Kidney (tissue), 14 donors: ENCODE results near the gene RASAL2. TPM values are rescaled to one million over a fixed set of nuclear protein-coding genes. Genes with fewer than 3 reads are reported as not detected.

ENCODE experiments used
- DNase-seq, 5 donors: peaks; one replicate each; pipeline ENCODE4 v3.0.0-alpha.2; 2013 to 2020
- FAIRE-seq: peaks from 2 replicates; lab custom pipeline; 2012; peaks lifted over from hg19 to GRCh38; lab: Jason Lieb, UNC
- H3K27ac ChIP-seq, 2 donors: one replicate each; pipeline ENCODE4 v1.7.0; 2013; ENCODE audit warnings: low read depth in 2 of 2, low read length in 2 of 2, inconsistent platforms in 1 of 2
- H3K27me3 ChIP-seq: one replicate; pipeline ENCODE4 v1.7.1; 2013; ENCODE audit warnings: low read length, inconsistent platforms; ENCODE audit not compliant: control insufficient read depth, insufficient read depth
- H3K36me3 ChIP-seq, 3 donors: one replicate each; pipeline versions ENCODE4 v1.7.0 to v1.7.1; 2013; ENCODE audit warnings: low read length in 3 of 3, control low read depth in 1 of 3, inconsistent platforms in 1 of 3; ENCODE audit not compliant: insufficient read depth in 3 of 3, control insufficient read depth in 2 of 3
- H3K4me1 ChIP-seq, 3 donors: one replicate each; pipeline versions ENCODE4 v1.7.0 to v1.7.1; 2013; ENCODE audit warnings: low read length in 3 of 3, inconsistent platforms in 1 of 3, low read depth in 1 of 3; ENCODE audit not compliant: control insufficient read depth in 2 of 3, insufficient read depth in 2 of 3
- H3K4me3 ChIP-seq, 3 donors: one replicate each; pipeline versions ENCODE4 v1.7.0 to v1.8.1; 2013; ENCODE audit warnings: low read length in 3 of 3, control low read depth in 1 of 3, inconsistent platforms in 1 of 3
- H3K9ac ChIP-seq, 3 donors: one replicate each; pipeline versions ENCODE4 v1.7.0 to v1.7.1; 2013; ENCODE audit warnings: low read length in 3 of 3, control low read depth in 1 of 3, inconsistent platforms in 1 of 3
- H3K9me3 ChIP-seq, 3 donors: one replicate each; pipeline versions ENCODE4 v1.7.0 to v1.7.1; 2013; ENCODE audit warnings: low read length in 3 of 3, control low read depth in 1 of 3, inconsistent platforms in 1 of 3; ENCODE audit not compliant: control insufficient read depth in 2 of 3, insufficient read depth in 1 of 3
- intact Hi-C: fragments of 100-400 bp; cut with DNase I; formaldehyde crosslinking; loops from one replicate; pipeline ENCODE4 v1.11.1; 2022
- polyA plus RNA-seq: library from polyadenylated mRNA; stranded (reverse); fragments of 350-450 nt; fragmentation: Illumina TruSeq; extraction: RNeasy Lipid Tissue Mini Kit (QIAGEN cat#74804); gene quantifications from one replicate; pipeline ENCODE4 v1.2.3, GENCODE V29; 2014; ENCODE audit warnings: low read depth, low replicate concordance; ENCODE audit not compliant: insufficient read depth
- total RNA-seq: library from RNA; stranded (reverse); fragmentation: NEBNext Ultra II Directional; extraction: Animal tissue kit (Norgen Biotek cat#: 25700); gene quantifications from one replicate; pipeline ENCODE4 v1.2.1, GENCODE V29; 2021
- TF ChIP-seq, protein P1 (sequence below): IDR thresholded peaks from 3 replicates; pipeline ENCODE4 v1.5.1; 2012; ENCODE audit warnings: mild to moderate bottlenecking, moderate library complexity, borderline replicate concordance; ENCODE audit not compliant: insufficient read depth; ENCODE audit errors: extremely low read depth
- donor health status: control.
- donor health status: control.
- donor health status: control.
- donor health status: control.
- donor health status: control.
- donor health status: DM: yes; HTN: yes; CAD: no.
- donor health status: Normal renal cell carcinoma (clear cell type).

Gene RASAL2
- total and polyA plus RNA-seq, 2 donors from 2014 or later = 2.2 to 26.5 TPM

DNA sequence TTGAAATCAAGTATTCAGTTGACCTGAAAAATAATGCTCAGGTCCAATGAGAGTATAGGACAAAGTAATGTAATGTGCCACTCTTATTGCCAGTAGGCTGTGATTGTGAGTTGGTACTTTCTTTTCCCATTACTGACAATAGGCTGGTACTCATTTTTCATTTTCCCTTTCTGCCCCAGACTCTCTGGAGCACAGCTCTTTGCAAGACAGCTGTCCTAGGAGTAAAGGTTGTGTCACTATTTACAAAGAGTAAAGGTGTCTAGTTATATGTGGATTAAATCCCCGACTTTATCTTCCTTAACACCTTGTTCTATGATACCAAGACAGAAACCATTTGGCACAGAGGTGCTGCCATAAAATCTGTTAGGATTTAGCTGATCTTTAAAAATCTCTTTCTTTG lies 32.3 kb upstream of the RASAL2 start:
- intact Hi-C loops = no loop called here
- peaks cover 0 to 11% (median 9%) of the 10 kb centered on the region in 3 donors for H3K4me1 ChIP-seq
- no peaks in the 10 kb centered on the region for H3K36me3 ChIP-seq
- TF ChIP-seq, protein P1, sequence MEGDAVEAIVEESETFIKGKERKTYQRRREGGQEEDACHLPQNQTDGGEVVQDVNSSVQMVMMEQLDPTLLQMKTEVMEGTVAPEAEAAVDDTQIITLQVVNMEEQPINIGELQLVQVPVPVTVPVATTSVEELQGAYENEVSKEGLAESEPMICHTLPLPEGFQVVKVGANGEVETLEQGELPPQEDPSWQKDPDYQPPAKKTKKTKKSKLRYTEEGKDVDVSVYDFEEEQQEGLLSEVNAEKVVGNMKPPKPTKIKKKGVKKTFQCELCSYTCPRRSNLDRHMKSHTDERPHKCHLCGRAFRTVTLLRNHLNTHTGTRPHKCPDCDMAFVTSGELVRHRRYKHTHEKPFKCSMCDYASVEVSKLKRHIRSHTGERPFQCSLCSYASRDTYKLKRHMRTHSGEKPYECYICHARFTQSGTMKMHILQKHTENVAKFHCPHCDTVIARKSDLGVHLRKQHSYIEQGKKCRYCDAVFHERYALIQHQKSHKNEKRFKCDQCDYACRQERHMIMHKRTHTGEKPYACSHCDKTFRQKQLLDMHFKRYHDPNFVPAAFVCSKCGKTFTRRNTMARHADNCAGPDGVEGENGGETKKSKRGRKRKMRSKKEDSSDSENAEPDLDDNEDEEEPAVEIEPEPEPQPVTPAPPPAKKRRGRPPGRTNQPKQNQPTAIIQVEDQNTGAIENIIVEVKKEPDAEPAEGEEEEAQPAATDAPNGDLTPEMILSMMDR = no peak
- no peaks in the 10 kb centered on the region for H3K27me3 ChIP-seq
- no peak overlapping the region for H3K27ac ChIP-seq
- H3K4me3 ChIP-seq = no peak overlapping the region
- no peak for FAIRE-seq
- H3K9ac ChIP-seq = no peak overlapping the region
- DNase-seq = no peak
- no peaks in the 10 kb centered on the region for H3K9me3 ChIP-seq

DNA sequence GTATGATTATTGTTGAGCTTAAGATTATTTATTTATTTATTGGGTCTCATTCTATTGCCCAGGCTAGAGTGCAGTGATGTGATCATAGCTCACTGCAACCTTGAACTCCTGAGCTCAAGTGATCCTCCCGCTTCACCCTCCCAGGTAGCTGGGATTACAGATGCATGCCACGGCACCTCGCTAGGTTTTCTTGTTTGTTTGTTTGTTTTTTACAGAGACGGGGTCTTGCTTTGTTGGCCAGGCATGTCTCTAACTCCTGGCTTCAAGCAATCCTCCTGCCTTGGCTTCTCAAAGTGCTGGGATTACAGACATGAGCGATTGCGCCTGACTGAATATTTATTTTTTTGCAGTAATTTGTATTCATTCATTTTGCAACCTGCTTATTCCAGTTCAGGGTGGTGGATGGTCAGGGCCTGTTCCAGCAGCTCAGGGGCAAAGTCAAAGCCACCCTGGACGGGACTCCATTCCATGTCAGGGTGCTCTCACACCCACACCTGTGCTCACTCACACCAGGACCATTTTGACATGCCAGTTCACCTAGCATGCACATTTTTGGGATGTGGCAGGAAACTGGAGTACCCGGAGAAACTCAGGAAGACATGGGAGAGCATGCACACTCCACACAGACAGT lies 29.6 kb upstream of the RASAL2 start:
- FAIRE-seq (no peak), DNase-seq (no peak)
- H3K27ac ChIP-seq = no peak overlapping the region
- no peaks in the 10 kb centered on the region for H3K27me3 ChIP-seq
- TF ChIP-seq, protein P1 = no peak
- H3K4me3 ChIP-seq = no peak overlapping the region
- H3K4me1 ChIP-seq = peaks cover 0 to 7% (median 0%) of the 10 kb centered on the region in 3 donors
- no peak overlapping the region for H3K9ac ChIP-seq
- H3K36me3 ChIP-seq = no peaks in the 10 kb centered on the region
- intact Hi-C loops = no loop called here
- no peaks in the 10 kb centered on the region for H3K9me3 ChIP-seq

DNA sequence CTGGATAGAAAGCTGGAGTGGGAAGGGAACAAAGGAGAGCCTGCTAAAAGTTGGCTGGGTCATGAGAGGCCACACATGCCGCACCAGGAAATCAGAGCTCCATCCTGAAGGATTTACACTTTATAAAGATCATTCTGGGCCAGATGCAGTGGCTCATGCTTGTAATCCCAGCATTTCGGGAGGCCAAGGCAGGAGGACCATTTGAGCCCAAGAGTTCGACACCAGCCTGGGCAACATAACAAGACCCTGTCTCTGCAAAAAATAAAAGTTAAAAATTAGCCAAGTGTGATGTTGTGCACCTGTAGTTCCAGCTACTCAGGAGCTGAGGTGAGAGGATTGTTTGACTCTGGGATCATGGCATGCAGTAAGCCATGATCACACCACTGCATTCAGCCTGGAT lies 28.7 kb upstream of the RASAL2 start:
- Histone ChIP-seq H3K4me3 (no peak overlapping the region), H3K27ac (no peak overlapping the region), H3K9me3 (no peaks in the 10 kb centered on the region), H3K27me3 (no peaks in the 10 kb centered on the region), H3K36me3 (no peaks in the 10 kb centered on the region), H3K4me1 (peaks cover 0 to 3% (median 0%) of the 10 kb centered on the region in 3 donors), H3K9ac (no peak overlapping the region)
- TF ChIP-seq, protein P1 = no peak
- no peak for FAIRE-seq
- intact Hi-C loops = no loop called here
- no peak for DNase-seq

DNA sequence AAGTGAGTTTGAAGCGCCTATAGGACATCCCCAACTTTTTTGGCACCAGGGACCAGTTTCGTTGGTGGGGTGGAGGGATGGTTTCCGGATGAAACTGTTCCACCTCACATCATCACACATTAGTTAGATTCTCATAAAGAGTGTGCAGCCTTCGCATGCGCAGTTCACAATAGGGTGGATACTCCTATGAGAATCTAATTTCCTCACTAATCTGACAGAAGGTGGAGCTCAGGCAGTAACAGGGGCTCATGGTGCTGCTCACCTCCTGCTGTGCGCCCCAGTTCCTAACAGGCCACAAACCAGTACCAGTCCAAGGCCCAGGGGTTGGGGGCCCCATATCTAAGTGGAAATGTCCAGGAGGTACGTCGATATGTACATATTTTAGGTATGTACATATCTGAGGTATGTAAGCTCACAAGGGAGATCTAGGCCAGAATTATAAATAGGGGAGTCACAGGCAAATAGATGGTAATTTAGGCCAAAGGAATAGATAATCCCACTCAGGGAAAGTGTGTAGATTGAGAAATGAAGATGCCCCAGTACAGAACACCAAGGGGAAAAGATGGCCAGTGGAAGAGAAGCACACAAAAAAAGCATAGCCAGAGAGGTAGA lies 27.5 kb upstream of the RASAL2 start:
- FAIRE-seq = no peak
- intact Hi-C loops = no loop called here
- H3K36me3 ChIP-seq = no peaks in the 10 kb centered on the region
- DNase-seq = no peak
- no peaks in the 10 kb centered on the region for H3K27me3 ChIP-seq
- TF ChIP-seq, protein P1 = no peak
- H3K4me3 ChIP-seq = no peak overlapping the region
- no peak overlapping the region for H3K9ac ChIP-seq
- no peaks in the 10 kb centered on the region for H3K9me3 ChIP-seq
- no peaks in the 10 kb centered on the region for H3K4me1 ChIP-seq
- no peak overlapping the region for H3K27ac ChIP-seq
